ENCODE results near the gene AKAP8L.

The AKAP8L gene

GRCh38 chr19:15428956-15429824 lies 10.4 kb upstream of the AKAP8L start:
- Histone ChIP-seq H3K4me3 (ENCODE audit: low read length) (no peak overlapping the region), H3K36me3 (ENCODE audit: control insufficient read depth, low read depth, low read length) (peaks cover 16% of the 10 kb centered on the region), H3K27me3 (ENCODE audit: control insufficient read depth, insufficient read depth, low read length) (no peaks in the 10 kb centered on the region), H3K9ac (ENCODE audit: low read length) (no peak overlapping the region), H3K27ac (ENCODE audit: low read length) (no peak overlapping the region), H3K4me1 (ENCODE audit: control insufficient read depth, low read depth, low read length) (peaks cover 3% of the 10 kb centered on the region), H3K9me3 (ENCODE audit: control insufficient read depth, low read depth, low read length) (no peaks in the 10 kb centered on the region)

- no peak overlapping the region for H3K27ac ChIP-seq (ENCODE audit: low read length)
- no peaks in the 10 kb centered on the region for H3K9me3 ChIP-seq (ENCODE audit: control insufficient read depth, low read depth, low read length)
- no peak overlapping the region for H3K4me3 ChIP-seq (ENCODE audit: low read length)
- H3K27me3 ChIP-seq (ENCODE audit: control insufficient read depth, insufficient read depth, low read length), result no peaks in the 10 kb centered on the region
- no peaks in the 10 kb centered on the region for H3K4me1 ChIP-seq (ENCODE audit: control insufficient read depth, low read depth, low read length)
- no peak overlapping the region for H3K9ac ChIP-seq (ENCODE audit: low read length)
- peaks cover 22% of the 10 kb centered on the region for H3K36me3 ChIP-seq (ENCODE audit: control insufficient read depth, low read depth, low read length)
Observed at GRCh38 chr19:15427991-15428471, 9.2 kb upstream of the AKAP8L start.

DNA sequence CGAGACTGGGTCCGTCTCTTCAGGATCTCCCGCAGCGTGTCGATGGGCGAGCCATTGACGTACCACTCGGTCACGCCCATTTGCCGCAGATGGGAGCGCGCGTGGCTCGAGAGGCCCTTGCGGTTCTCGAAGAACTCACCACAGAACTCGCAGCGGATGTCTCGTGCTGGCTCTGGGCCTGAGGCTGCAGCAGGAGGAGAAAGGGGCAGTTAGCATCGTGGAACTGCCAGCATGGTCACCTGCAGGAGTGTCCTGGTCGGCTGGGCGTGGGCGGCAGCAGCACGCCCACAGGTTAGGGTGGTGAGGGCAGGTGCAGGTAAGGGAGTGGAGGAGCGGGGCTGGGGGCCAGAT lies 8.5 kb upstream of the AKAP8L start:
- Histone ChIP-seq H3K9me3 (ENCODE audit: control insufficient read depth, low read depth, low read length) (no peaks in the 10 kb centered on the region), H3K27ac (ENCODE audit: low read length) (no peak overlapping the region), H3K4me3 (ENCODE audit: low read length) (no peak overlapping the region)

DNA sequence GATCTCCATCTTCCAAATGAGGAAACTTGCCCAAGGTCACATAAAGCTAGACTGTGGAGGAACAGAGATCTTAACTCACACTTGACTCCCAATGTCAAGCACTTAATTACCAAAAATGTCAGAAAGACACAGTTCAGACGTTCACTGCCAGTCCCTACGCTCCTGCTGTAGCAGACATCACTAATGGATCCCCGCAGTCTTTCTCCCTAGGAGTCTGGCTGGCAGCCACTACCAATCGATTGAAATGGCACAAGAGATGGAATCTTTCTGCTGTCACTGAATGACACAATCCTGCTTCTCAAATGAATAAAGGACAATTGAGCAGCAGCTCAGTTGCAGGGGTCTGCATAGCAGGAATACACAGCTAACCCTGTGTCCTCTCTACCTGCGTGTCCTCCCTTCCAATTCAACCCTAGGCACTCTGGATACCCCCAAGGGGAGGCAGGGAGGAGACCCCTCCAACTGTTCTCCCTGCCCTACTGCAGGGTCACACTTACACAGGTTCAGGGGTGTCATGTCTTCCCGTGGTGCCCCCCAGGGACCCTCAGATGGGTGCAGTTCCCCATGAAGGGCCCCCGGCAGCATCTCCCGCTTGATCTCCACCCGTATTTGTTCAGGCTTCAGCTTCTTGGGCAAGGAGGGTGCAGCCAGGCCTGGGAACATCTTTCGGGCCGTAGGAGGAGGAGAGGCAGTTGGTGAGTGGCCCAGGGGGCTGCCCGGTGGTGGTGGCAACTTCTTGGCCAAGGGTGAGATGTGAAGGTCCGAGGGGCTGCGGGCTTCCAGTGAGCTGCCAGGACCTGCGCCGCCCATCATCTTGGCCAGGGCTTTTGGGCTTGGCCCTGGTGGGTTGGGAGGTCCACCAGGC lies 7.9 kb upstream of the AKAP8L start:
- Histone ChIP-seq H3K4me1 (ENCODE audit: control insufficient read depth, low read depth, low read length) (no peaks in the 10 kb centered on the region), H3K4me3 (ENCODE audit: low read length) (no peak overlapping the region), H3K9ac (ENCODE audit: low read length) (no peak overlapping the region), H3K27me3 (ENCODE audit: control insufficient read depth, insufficient read depth, low read length) (no peaks in the 10 kb centered on the region), H3K9me3 (ENCODE audit: control insufficient read depth, low read depth, low read length) (no peaks in the 10 kb centered on the region), H3K27ac (ENCODE audit: low read length) (no peak overlapping the region), H3K36me3 (ENCODE audit: control insufficient read depth, low read depth, low read length) (peaks cover 26% of the 10 kb centered on the region)

More for the DNA sequence above, 8.5 kb upstream of the AKAP8L start:
- Histone ChIP-seq H3K27me3 (ENCODE audit: control insufficient read depth, insufficient read depth, low read length) (no peaks in the 10 kb centered on the region), H3K36me3 (ENCODE audit: control insufficient read depth, low read depth, low read length) (peaks cover 26% of the 10 kb centered on the region), H3K9ac (ENCODE audit: low read length) (no peak overlapping the region), H3K4me1 (ENCODE audit: control insufficient read depth, low read depth, low read length) (no peaks in the 10 kb centered on the region)

DNA sequence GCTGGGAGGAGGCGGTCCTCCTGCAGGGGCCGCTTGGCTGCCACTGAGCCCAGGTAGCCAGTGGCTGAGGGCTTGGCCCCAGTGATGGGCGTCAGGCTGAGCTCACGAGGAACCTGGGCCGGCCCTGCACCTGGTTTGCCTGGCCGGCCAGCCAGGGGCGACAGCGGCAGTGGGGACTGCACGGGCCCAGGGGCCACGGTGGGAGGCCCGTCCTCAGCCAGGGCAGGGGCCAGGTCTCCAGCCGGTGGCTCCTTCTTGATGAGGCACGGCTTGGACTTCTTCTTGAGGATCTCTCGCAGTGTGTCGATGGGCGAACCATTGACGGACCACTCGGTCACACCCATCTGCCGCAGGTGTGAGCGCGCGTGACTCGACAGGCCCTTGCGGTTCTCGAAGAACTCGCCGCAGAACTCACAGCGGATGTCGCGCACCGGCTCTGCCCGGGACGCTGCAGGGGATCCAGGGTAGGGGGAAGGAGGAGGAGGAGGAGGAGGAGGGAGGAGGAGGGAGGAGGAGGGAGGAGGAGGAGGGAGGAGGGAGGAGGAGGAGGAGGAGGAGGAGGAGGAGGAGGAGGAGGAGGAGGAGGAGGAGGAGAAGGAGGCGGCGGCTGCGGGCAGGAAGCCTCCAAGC lies 6.6 kb upstream of the AKAP8L start:
- Histone ChIP-seq H3K36me3 (ENCODE audit: control insufficient read depth, low read depth, low read length) (peaks cover 26% of the 10 kb centered on the region), H3K4me1 (ENCODE audit: control insufficient read depth, low read depth, low read length) (no peaks in the 10 kb centered on the region)

DNA sequence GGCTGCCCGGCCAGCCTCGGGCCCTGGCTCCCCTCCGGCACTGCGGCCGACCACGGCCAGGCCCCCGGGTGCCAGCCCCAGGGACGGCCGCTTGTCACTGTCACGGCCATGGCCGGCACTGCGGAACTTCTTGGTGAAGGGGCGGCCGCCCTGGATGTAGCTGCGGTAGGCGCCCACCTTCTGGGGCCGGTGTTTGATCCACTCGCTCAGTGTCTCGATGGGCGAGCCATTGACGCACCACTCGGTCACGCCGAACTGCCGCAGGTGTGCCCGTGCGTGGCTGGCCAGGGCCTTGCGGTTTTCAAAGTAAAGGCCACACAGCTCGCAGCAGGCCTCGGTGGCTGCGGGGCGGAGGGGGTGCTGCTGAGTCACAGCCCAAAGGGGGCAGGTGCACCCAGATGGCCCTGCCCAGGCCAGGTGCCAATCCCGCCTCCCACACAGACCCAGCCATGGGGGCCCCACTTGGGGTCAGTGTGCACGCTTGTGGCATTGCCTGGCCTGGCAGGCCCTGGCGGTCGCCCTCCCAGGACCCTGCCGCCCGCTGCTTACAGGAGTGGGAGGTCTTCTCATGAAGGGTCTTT lies 6.0 kb upstream of the AKAP8L start:
- Histone ChIP-seq H3K27me3 (ENCODE audit: control insufficient read depth, insufficient read depth, low read length) (no peaks in the 10 kb centered on the region), H3K9ac (ENCODE audit: low read length) (no peak overlapping the region), H3K9me3 (ENCODE audit: control insufficient read depth, low read depth, low read length) (no peaks in the 10 kb centered on the region), H3K27ac (ENCODE audit: low read length) (no peak overlapping the region), H3K4me3 (ENCODE audit: low read length) (no peak overlapping the region), H3K36me3 (ENCODE audit: control insufficient read depth, low read depth, low read length) (peaks cover 26% of the 10 kb centered on the region), H3K4me1 (ENCODE audit: control insufficient read depth, low read depth, low read length) (no peaks in the 10 kb centered on the region)

More for the DNA sequence above, 6.6 kb upstream of the AKAP8L start:
- Histone ChIP-seq H3K9me3 (ENCODE audit: control insufficient read depth, low read depth, low read length) (no peaks in the 10 kb centered on the region), H3K27ac (ENCODE audit: low read length) (no peak overlapping the region), H3K4me3 (ENCODE audit: low read length) (no peak overlapping the region), H3K27me3 (ENCODE audit: control insufficient read depth, insufficient read depth, low read length) (no peaks in the 10 kb centered on the region), H3K9ac (ENCODE audit: low read length) (no peak overlapping the region)

DNA sequence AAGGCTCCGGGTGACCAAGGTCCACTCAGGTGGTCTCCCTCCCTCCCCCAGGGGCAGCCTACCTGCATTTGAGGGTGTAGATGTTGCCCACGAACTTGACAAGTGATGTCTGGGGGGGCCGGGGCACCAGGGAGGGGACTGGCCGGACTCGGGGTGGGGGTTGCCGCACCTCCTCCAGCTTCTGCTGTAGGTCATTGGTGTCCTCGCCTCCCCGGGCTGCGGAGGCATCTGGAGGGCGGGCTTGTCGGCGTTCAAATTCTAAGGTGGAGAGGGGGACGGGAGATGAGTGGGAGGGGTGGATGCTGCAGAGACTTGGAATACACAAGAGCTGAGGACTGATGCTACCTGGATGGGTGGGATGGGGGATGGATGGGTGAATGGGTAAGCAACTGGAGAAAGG lies 5.3 kb upstream of the AKAP8L start:
- Histone ChIP-seq H3K9me3 (ENCODE audit: control insufficient read depth, low read depth, low read length) (no peaks in the 10 kb centered on the region), H3K9ac (ENCODE audit: low read length) (no peak overlapping the region), H3K27me3 (ENCODE audit: control insufficient read depth, insufficient read depth, low read length) (no peaks in the 10 kb centered on the region), H3K4me1 (ENCODE audit: control insufficient read depth, low read depth, low read length) (peaks cover 4% of the 10 kb centered on the region), H3K4me3 (ENCODE audit: low read length) (no peak overlapping the region), H3K27ac (ENCODE audit: low read length) (no peak overlapping the region), H3K36me3 (ENCODE audit: control insufficient read depth, low read depth, low read length) (peaks cover 26% of the 10 kb centered on the region)

- H3K36me3 ChIP-seq (ENCODE audit: control insufficient read depth, low read depth, low read length), result peaks cover 26% of the 10 kb centered on the region
- peaks cover 4% of the 10 kb centered on the region for H3K4me1 ChIP-seq (ENCODE audit: control insufficient read depth, low read depth, low read length)
- H3K9ac ChIP-seq (ENCODE audit: low read length), result no peak overlapping the region
- H3K27ac ChIP-seq (ENCODE audit: low read length), result no peak overlapping the region
- no peaks in the 10 kb centered on the region for H3K9me3 ChIP-seq (ENCODE audit: control insufficient read depth, low read depth, low read length)
- H3K4me3 ChIP-seq (ENCODE audit: low read length), result no peak overlapping the region
- H3K27me3 ChIP-seq (ENCODE audit: control insufficient read depth, insufficient read depth, low read length), result no peaks in the 10 kb centered on the region
Observed at GRCh38 chr19:15423130-15423529, 4.3 kb upstream of the AKAP8L start.

DNA sequence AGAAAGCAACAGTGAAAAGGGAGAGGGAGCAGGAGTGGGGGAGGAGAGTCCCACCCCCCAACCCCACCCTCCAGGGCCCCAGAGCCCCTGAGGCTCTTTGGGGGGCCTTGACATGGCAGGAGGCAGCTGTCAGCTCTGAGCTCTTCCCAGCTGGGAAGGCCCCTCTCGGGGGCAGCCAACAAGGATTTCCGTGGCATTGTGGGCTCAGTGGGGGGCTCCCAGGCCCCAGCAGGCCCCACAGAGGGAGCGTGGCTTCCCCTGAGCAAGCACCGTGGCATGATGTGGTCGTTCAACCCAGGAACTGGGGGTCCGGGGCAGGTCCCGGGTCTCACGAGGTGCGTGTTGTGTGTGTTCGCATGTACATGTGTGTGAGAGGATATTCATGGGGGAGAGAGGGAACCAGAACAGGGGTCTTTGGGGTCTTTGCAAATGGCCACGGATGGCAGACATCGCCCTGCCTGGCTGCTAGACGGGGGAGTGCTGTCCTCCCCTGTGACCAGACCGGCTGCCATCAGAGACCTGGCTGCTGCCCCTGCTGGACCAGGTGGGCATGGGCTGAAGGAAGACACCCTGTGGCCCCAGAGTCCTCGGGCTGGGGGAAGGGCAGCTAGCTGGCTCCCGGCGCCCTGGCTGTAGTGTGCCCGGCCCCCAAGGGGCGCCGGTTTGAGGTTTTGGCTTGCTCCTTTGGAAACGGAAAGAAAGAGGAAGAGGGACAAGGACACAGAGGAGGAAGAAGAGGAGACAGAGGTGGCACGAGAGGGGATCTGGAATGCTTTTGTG lies 3.7 kb upstream of the AKAP8L start:
- H3K27me3 ChIP-seq (ENCODE audit: control insufficient read depth, insufficient read depth, low read length), result no peaks in the 10 kb centered on the region
- no peaks in the 10 kb centered on the region for H3K9me3 ChIP-seq (ENCODE audit: control insufficient read depth, low read depth, low read length)
- H3K4me3 ChIP-seq (ENCODE audit: low read length), result no peak overlapping the region
- H3K4me1 ChIP-seq (ENCODE audit: control insufficient read depth, low read depth, low read length), result peaks cover 5% of the 10 kb centered on the region
- peaks cover 26% of the 10 kb centered on the region for H3K36me3 ChIP-seq (ENCODE audit: control insufficient read depth, low read depth, low read length)
- no peak overlapping the region for H3K9ac ChIP-seq (ENCODE audit: low read length)
- no peak overlapping the region for H3K27ac ChIP-seq (ENCODE audit: low read length)

- Histone ChIP-seq H3K4me1 (ENCODE audit: control insufficient read depth, low read depth, low read length) (peaks cover 10% of the 10 kb centered on the region), H3K9ac (ENCODE audit: low read length) (no peak overlapping the region), H3K27me3 (ENCODE audit: control insufficient read depth, insufficient read depth, low read length) (no peaks in the 10 kb centered on the region), H3K9me3 (ENCODE audit: control insufficient read depth, low read depth, low read length) (no peaks in the 10 kb centered on the region), H3K36me3 (ENCODE audit: control insufficient read depth, low read depth, low read length) (peaks cover 20% of the 10 kb centered on the region), H3K4me3 (ENCODE audit: low read length) (no peak overlapping the region), H3K27ac (ENCODE audit: low read length) (no peak overlapping the region)
Observed at GRCh38 chr19:15421721-15422260, 3.0 kb upstream of the AKAP8L start.

All from iPS-18a (cell line).